GM12865 (cell line): ENCODE results near the gene CCDC12.

Source experiments
- DNase-seq: peaks from one replicate; pipeline ENCODE4 v3.0.0; 2010; ENCODE audit warnings: low read depth
- H3K4me3 ChIP-seq: 2 replicates; pipeline ENCODE4 v1.5.1; 2011; ENCODE audit warnings: mild to moderate bottlenecking, low read depth, low read length, control low read depth
- TF ChIP-seq, protein P1 (sequence below): IDR thresholded peaks from 2 replicates; pipeline ENCODE4 v1.5.1; 2011; ENCODE audit warnings: low read length, control low read depth, low read depth, inconsistent platforms; ENCODE audit not compliant: insufficient read depth; ENCODE audit errors: missing control alignments

Gene CCDC12

DNA sequence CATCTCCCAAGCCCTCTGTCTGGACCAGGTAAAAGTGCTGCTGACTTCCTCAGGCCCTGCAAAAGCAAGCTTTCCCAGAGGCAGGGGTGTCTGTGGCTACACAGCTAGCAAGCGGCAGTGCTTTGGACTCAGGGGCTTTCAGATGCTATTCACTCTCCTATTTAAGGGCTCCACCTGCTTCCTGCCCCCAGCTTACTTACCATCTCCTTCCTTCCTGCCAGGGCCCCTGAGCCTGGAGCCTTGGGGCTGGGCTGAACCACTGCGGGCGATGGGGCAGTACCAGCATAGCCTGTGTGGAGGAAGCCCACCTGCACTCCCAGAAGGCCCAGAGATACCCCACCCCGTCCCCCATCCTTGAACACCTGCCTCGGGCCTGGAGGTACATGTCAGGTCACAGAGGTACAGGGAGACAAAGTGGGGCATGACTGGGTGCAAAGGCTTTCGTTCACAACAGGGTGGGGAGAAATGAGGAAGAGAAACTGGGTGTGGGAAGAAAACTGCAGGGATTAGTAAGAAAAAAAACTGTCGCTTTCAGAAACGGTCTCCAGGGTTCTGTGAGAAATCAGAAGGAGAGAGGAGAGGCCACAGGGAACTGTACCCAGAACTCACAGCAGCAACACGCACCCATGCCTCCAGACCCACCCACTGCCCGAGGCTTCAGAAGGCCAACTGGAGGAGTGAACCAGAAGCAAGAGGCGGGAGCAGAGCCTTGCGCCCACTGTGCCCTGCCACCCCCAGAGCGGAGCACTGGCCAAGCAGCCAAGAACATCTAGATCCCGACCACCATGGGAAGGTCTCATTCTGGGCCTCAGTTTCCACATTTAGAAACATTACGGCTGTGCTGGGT lies 49.5 kb downstream of the CCDC12 start:
- DNase-seq, result peak; percentile 95
- TF ChIP-seq, protein P1, sequence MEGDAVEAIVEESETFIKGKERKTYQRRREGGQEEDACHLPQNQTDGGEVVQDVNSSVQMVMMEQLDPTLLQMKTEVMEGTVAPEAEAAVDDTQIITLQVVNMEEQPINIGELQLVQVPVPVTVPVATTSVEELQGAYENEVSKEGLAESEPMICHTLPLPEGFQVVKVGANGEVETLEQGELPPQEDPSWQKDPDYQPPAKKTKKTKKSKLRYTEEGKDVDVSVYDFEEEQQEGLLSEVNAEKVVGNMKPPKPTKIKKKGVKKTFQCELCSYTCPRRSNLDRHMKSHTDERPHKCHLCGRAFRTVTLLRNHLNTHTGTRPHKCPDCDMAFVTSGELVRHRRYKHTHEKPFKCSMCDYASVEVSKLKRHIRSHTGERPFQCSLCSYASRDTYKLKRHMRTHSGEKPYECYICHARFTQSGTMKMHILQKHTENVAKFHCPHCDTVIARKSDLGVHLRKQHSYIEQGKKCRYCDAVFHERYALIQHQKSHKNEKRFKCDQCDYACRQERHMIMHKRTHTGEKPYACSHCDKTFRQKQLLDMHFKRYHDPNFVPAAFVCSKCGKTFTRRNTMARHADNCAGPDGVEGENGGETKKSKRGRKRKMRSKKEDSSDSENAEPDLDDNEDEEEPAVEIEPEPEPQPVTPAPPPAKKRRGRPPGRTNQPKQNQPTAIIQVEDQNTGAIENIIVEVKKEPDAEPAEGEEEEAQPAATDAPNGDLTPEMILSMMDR, result no peak
- peak overlapping the region; percentile 48 for H3K4me3 ChIP-seq

DNA sequence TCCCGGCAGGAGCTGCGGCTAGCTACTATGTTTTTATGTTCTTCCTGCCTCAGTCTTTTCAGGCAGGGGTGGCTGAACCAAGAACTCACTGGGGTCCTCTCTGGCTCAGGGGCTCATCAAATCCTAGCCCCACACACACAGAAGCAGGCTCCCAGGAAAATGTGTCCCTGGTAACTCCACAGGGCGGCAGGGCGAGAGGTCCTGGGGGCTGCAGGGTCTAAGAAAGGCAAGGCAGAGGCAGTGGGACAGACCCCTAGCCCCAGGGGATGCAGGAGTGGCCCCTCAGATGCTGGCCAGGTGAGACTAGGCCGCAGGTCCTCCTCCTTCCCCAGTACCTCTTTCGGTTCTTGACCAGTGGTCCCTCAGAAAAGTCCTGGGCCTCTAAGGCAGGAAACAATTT lies 50.1 kb downstream of the CCDC12 start:
- peak overlapping the region; percentile 48 for H3K4me3 ChIP-seq
- DNase-seq, result no peak
- TF ChIP-seq, protein P1, result no peak

DNA sequence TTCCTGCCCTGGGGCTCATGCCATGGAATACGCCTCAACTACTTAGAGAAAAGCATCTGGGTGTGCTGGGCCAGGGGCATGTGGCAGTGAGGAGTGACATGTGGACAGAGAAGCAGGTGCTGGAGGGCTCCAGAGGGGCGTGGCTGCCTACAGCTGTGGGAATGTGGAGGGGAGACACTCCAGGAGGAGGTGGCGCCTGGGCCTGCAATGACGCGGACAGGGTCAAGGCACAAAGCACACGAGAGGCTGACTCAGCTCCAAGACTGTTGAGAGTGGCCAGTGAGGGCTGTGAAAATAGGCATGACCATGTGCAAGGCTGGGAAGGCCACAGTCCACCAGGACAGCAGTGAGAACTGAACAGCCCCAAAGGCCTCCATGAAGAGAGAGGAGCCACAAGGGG lies 50.5 kb downstream of the CCDC12 start:
- peak overlapping the region; percentile 48 for H3K4me3 ChIP-seq
- DNase-seq, result no peak
- TF ChIP-seq, protein P1, result no peak

DNA sequence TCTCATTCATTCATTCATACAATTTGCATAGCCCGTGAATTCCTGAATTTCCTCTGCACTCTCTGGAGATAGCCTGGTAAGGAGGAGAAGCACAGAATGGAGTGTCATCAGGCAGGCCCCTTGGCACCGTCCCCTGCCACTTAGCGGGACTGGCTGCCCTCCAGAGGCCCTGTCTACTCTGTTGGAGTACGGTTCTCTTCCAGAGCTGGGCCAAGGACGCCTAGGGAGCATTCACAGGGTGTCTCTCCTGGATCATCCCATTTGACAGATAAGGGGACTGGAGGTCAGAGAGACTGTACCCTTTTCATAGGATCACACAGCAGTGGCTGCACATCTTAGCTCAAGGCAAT lies 51.0 kb downstream of the CCDC12 start:
- no peak overlapping the region for H3K4me3 ChIP-seq
- TF ChIP-seq, protein P1, result no peak
- DNase-seq, result no peak

DNA sequence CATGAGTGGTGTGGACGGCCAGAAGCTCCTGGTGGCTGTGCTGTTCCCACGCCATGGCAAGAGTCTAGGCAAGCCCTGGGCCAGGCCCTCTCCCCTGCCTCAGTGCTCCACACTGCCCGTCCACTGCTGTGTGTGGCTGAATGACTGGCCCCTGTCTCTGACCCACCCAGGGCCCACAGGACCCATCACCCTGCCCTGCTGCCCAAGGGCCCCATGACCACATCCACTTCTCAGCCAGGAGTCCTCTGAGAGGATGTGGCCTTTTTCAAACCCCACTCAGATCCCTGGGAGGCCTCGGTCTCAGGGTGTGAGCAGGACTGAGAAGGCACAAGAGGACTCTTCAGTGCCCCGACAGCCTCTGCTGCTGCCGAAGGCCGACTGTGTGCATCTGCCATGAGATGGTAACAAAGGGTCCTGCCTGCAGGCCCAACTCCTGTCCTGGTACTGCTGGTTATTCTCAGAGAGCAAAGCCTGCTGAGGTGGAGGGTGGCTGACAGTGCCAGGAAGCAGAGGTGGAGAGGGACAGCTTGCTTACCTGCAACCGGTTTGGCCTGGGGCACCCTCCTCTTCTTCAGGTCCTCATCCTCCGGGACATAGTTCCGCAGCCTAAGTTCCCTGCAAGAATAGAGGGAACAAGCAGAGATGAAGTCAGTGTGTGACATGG lies 51.5 kb downstream of the CCDC12 start:
- TF ChIP-seq, protein P1, result no peak
- no peak overlapping the region for H3K4me3 ChIP-seq
- no peak for DNase-seq

DNA sequence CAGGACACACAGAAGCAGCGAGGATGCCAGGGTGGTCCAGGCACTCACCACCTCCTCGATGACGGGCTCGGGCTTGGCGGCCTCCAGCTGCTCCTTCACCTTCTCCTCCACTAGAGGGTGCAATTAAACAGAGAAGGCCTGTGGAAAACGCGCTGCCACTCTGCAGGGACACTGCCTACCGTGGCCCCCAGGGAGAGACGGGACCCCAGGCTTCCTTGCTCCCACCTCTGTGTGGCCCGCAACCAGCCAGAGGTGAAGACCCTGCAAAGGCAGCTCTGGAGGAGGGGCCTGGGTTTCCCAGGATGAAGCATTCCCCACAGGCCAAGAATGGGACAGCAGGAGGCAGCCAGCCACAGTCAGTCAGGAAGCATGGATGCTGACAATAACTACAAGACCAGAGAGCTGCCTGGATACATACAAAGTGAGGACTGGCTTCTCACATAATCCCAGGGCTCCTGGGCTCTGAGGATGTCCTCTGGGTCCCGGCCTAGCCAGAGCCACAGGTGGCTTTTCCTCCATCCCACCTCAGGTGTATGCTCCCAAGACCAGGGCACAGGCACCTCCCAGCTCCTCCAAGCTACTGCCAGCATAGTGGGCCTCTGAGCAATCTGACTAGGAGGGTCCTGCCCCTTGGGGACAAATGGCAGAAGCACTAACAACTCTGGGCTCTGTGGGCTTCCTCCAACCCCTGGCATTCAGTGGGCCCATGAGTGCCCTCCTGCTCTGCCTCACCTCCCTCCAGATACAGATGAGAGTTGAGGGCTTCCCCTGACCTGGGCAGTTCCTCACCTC lies 52.8 kb downstream of the CCDC12 start:
- DNase-seq, result peak; percentile 62
- TF ChIP-seq, protein P1, result peak; percentile 65
- H3K4me3 ChIP-seq, result no peak overlapping the region
